ENCODE results near the gene PDE3A.

DNA sequence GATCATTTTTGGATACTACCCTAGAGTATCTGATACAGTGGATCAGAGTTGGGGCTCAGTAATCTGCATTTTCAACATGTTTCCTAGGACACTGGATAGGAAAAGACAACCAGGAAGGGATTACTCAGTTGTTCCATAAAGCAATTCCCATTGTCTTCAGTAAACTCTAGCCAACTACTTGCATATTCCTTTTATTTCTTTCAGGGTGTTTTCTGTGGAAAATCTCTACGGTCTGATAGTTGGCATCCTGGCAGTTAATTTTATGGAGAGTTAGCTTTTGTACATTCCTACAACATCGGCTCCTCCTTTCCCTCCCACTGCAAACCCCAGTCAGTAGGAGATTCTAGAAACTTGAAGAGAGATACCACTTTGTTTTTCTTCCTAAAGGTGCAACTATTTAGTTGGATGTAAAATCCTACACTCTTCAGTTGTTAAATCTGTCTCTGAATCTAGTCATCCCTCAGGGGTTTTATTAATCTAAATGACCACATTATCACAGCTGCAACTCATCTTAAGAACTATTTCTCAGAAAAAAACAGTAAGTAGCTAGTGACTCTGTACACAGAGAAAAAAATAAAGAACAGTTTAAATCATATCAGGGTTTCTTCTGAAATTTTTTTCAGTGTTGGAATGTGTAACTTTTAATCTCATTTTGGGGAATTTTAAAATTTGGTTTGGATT lies 103.9 kb downstream of the PDE3A start:
- TF ChIP-seq, protein P1, sequence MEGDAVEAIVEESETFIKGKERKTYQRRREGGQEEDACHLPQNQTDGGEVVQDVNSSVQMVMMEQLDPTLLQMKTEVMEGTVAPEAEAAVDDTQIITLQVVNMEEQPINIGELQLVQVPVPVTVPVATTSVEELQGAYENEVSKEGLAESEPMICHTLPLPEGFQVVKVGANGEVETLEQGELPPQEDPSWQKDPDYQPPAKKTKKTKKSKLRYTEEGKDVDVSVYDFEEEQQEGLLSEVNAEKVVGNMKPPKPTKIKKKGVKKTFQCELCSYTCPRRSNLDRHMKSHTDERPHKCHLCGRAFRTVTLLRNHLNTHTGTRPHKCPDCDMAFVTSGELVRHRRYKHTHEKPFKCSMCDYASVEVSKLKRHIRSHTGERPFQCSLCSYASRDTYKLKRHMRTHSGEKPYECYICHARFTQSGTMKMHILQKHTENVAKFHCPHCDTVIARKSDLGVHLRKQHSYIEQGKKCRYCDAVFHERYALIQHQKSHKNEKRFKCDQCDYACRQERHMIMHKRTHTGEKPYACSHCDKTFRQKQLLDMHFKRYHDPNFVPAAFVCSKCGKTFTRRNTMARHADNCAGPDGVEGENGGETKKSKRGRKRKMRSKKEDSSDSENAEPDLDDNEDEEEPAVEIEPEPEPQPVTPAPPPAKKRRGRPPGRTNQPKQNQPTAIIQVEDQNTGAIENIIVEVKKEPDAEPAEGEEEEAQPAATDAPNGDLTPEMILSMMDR (conservative IDR thresholded peaks at IDR 0.05; ENCODE audit: low read length) = no peak
- TF ChIP-seq EZH2phosphoT487 (IDR thresholded peaks at IDR 0.05; ENCODE audit: borderline replicate concordance) = no peak

Measured in Loucy (cell line).